Keratinocyte (primary cell): ENCODE data around the gene PCDHGB4. TPM values are rescaled to one million over a fixed set of nuclear protein-coding genes. Genes with fewer than 3 reads are reported as not detected.
"Not testable (repeated sequence)": the region's sequence is repeated elsewhere in the genome, so short reads cannot be mapped to it uniquely, and the experiment has no call there.

Experiments
- DNase-seq: peaks from one replicate; pipeline ENCODE4 v3.0.0-alpha.2; 2011; ENCODE audit warnings: low read depth, missing footprints, low spot score
- FAIRE-seq: peaks from 2 replicates; lab custom pipeline; 2011; peaks lifted over from hg19 to GRCh38; lab: Jason Lieb, UNC
- H2AFZ ChIP-seq: 2 replicates; pipeline ENCODE4 v1.6.0; 2012; ENCODE audit warnings: low read length, control low read depth, inconsistent platforms; ENCODE audit not compliant: control insufficient read depth
- H3K27ac ChIP-seq: 2 replicates; pipeline ENCODE4 v1.5.1; 2011; ENCODE audit warnings: low read length; ENCODE audit not compliant: control insufficient read depth, insufficient read depth
- H3K27me3 ChIP-seq: 3 replicates; pipeline ENCODE4 v1.6.0; 2011; ENCODE audit warnings: low read length; ENCODE audit not compliant: control insufficient read depth, insufficient read depth; ENCODE audit errors: extremely low read depth
- H3K36me3 ChIP-seq, 2 experiments: 2 replicates in 1 of 2; 3 replicates in 1 of 2; pipeline ENCODE4 v1.5.1; 2011; ENCODE audit warnings: low read length in 2 of 2, mild to moderate bottlenecking in 1 of 2; ENCODE audit not compliant: control insufficient read depth in 2 of 2, insufficient read depth in 2 of 2; ENCODE audit errors: extremely low read depth in 1 of 2
- H3K4me1 ChIP-seq: 3 replicates; pipeline ENCODE4 v1.5.1; 2011; ENCODE audit warnings: low read length; ENCODE audit not compliant: control insufficient read depth, insufficient read depth; ENCODE audit errors: extremely low read depth
- H3K4me2 ChIP-seq: 3 replicates; pipeline ENCODE4 v1.6.0; 2011; ENCODE audit warnings: low read depth, low read length; ENCODE audit not compliant: control insufficient read depth, insufficient read depth; ENCODE audit errors: extremely low read depth
- H3K4me3 ChIP-seq, 3 experiments: fragments of 200-600 bp in 1 of 3; sonication (generic) in 1 of 3; 2 replicates in 2 of 3; 3 replicates in 1 of 3; pipeline ENCODE4 v1.5.1; 2011 to 2016; ENCODE audit warnings: low read length in 3 of 3, mild to moderate bottlenecking in 3 of 3, control low read depth in 2 of 3, inconsistent platforms in 1 of 3, low read depth in 1 of 3, mixed read lengths in 1 of 3, mixed run types in 1 of 3, moderate library complexity in 1 of 3; ENCODE audit not compliant: control insufficient read depth in 2 of 3, insufficient read depth in 2 of 3; ENCODE audit errors: extremely low read depth in 1 of 3
- H3K79me2 ChIP-seq: 2 replicates; pipeline ENCODE4 v1.6.0; 2012; ENCODE audit warnings: low read length; ENCODE audit not compliant: control insufficient read depth, insufficient read depth
- H3K9ac ChIP-seq: 3 replicates; pipeline ENCODE4 v1.6.0; 2011; ENCODE audit warnings: low read length; ENCODE audit not compliant: control insufficient read depth, insufficient read depth; ENCODE audit errors: extremely low read depth
- H3K9me1 ChIP-seq: 3 replicates; pipeline ENCODE4 v1.6.0; 2011; ENCODE audit warnings: low read length; ENCODE audit not compliant: control insufficient read depth, insufficient read depth; ENCODE audit errors: extremely low read depth
- H3K9me3 ChIP-seq: 2 replicates; pipeline ENCODE4 v1.5.1; 2012; ENCODE audit warnings: low read depth, low read length; ENCODE audit not compliant: control insufficient read depth
- H4K20me1 ChIP-seq: 3 replicates; pipeline ENCODE4 v1.6.0; 2011; ENCODE audit warnings: low read length; ENCODE audit not compliant: control insufficient read depth, insufficient read depth; ENCODE audit errors: extremely low read depth
- EZH2 ChIP-seq: IDR thresholded peaks from one replicate; pipeline ENCODE4 v1.6.1; 2012; ENCODE audit warnings: inconsistent platforms, mild to moderate bottlenecking, low read length, moderate library complexity
- dilution Hi-C: fragments of 300-500 bp; cut with MboI; formaldehyde crosslinking; loops from one replicate; pipeline ENCODE4 v1.7.0; 2020; ENCODE audit warnings: low sequenced_read_pairs; ENCODE audit not compliant: extremely low pct_ligation_motif_present
- polyA plus RNA-seq, 5 experiments: library from polyadenylated mRNA; depleted of rRNA in 3 of 5; stranded (reverse) in 3 of 5; stranded (forward) in 1 of 5; unstranded in 1 of 5; fragments of >200 nt; gene quantifications; 1 replicate in 1 of 5; 2 replicates in 3 of 5; 3 replicates in 1 of 5; pipeline versions ENCODE4 v1.2.1 to v1.2.3, GENCODE V29; 2011 to 2012; ENCODE audit warnings: missing spikeins in 2 of 5, low read depth in 1 of 5, low replicate concordance in 1 of 5
- TF ChIP-seq, protein P1 (sequence below), 3 experiments: IDR thresholded peaks in 1 of 3; conservative IDR thresholded peaks in 1 of 3; optimal IDR thresholded peaks in 1 of 3; 2 replicates in 2 of 3; 3 replicates in 1 of 3; pipeline versions ENCODE3 to v1.5.1; 2011; ENCODE audit warnings: low read length in 3 of 3, mild to moderate bottlenecking in 3 of 3, moderate library complexity in 2 of 3, control low read depth in 1 of 3, inconsistent platforms in 1 of 3; ENCODE audit not compliant: insufficient read depth in 2 of 3; ENCODE audit errors: extremely low read depth in 1 of 3

Gene PCDHGB4
- polyA plus RNA-seq, 1 donor (not counting 4 experiments of a cell fraction or from before 2014, with no cell fraction given): 1.6 TPM

DNA sequence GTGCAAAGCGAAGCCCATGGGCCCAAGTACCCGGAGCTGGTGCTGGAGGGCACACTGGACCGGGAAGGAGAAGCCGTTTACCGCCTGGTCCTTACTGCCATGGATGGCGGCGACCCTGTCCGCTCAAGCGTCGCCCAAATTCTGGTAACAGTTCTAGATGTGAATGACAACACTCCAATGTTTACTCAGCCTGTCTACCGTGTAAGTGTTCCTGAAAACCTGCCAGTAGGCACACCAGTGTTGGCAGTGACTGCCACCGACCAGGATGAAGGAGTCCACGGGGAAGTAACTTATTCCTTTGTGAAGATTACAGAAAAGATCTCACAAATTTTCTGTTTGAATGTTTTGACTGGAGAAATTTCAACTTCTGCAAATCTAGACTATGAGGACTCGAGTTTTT lies 12.9 kb upstream of the PCDHGB4 start:
- no peak for FAIRE-seq
- Histone ChIP-seq H3K27ac (no peak overlapping the region), H3K9me3 (peaks cover 24% of the 10 kb centered on the region), H3K36me3 (no peaks in the 10 kb centered on the region), H3K27me3 (peaks cover 33% of the 10 kb centered on the region), H3K9me1 (no peaks in the 10 kb centered on the region), H3K79me2 (no peaks in the 10 kb centered on the region), H3K4me1 (no peaks in the 10 kb centered on the region), H3K9ac (no peak overlapping the region), H2AFZ (no peak overlapping the region), H3K4me2 (no peak overlapping the region), H3K4me3 (no peak overlapping the region), H4K20me1 (no peaks in the 10 kb centered on the region)
- no peak for TF ChIP-seq EZH2
- TF ChIP-seq, protein P1, sequence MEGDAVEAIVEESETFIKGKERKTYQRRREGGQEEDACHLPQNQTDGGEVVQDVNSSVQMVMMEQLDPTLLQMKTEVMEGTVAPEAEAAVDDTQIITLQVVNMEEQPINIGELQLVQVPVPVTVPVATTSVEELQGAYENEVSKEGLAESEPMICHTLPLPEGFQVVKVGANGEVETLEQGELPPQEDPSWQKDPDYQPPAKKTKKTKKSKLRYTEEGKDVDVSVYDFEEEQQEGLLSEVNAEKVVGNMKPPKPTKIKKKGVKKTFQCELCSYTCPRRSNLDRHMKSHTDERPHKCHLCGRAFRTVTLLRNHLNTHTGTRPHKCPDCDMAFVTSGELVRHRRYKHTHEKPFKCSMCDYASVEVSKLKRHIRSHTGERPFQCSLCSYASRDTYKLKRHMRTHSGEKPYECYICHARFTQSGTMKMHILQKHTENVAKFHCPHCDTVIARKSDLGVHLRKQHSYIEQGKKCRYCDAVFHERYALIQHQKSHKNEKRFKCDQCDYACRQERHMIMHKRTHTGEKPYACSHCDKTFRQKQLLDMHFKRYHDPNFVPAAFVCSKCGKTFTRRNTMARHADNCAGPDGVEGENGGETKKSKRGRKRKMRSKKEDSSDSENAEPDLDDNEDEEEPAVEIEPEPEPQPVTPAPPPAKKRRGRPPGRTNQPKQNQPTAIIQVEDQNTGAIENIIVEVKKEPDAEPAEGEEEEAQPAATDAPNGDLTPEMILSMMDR (optimal IDR thresholded peaks at IDR 0.05 in 1 of 3, IDR thresholded peaks at IDR 0.05 in 1 of 3, conservative IDR thresholded peaks at IDR 0.05 in 1 of 3; ENCODE audit: extremely low read depth in 1 of 3, insufficient read depth in 2 of 3, low read length in 3 of 3): no peak
- dilution Hi-C loops: no loop called here
- no peak for DNase-seq

DNA sequence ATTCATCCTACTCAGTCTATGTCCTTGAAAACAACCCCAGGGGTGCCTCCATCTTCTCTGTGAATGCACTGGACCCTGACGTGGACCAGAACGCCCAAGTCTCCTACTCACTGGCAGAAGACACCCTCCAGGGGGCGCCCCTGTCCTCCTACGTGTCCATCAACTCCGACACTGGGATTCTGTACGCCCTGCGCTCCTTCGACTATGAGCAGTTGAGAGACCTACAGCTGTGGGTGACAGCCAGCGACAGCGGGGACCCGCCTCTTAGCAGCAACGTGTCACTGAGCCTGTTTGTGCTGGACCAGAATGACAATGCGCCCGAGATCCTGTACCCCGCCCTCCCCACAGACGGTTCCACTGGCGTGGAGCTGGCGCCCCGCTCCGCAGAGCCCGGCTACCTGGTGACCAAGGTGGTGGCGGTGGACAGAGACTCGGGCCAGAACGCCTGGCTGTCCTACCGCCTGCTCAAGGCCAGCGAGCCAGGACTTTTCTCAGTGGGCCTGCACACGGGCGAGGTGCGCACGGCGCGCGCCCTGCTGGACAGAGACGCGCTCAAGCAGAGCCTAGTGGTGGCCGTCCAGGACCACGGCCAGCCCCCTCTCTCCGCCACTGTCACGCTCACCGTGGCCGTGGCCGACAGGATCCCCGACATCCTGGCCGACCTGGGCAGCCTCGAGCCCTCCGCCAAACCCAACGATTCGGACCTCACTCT lies 11.9 kb upstream of the PCDHGB4 start:
- H2AFZ ChIP-seq, DNase-seq, H3K79me2 ChIP-seq, H4K20me1 ChIP-seq, H3K4me3 ChIP-seq, H3K4me1 ChIP-seq, dilution Hi-C loops, FAIRE-seq, H3K4me2 ChIP-seq, H3K9me1 ChIP-seq, H3K27ac ChIP-seq, H3K9ac ChIP-seq, H3K36me3 ChIP-seq: not testable (repeated sequence)
- H3K9me3 ChIP-seq: peaks cover 23% of the 10 kb centered on the region
- peaks cover 26% of the 10 kb centered on the region for H3K27me3 ChIP-seq
